Central memory CD8-positive, alpha-beta T cell (primary cell): ENCODE results near the gene TCHH.
"Not testable (repeated sequence)": the region's sequence is repeated elsewhere in the genome, so short reads cannot be mapped to it uniquely, and the experiment has no call there.

Source experiments
- ATAC-seq: fragments of 150-1000 bp; cut with Tn5 transposase; replicated peaks from 2 replicates; pipeline ENCODE4 v1.10.0; 2022; ENCODE audit warnings: mild to moderate bottlenecking, moderate FRiP score, moderate number of reproducible peaks; ENCODE audit not compliant: poor library complexity, severe bottlenecking; ENCODE audit errors: extremely low read depth
- DNase-seq, 2 donors: peaks; one replicate each; pipeline ENCODE4 v3.0.0; 2021; ENCODE audit warnings: low spot score in 2 of 2
- H3K27ac Mint-ChIP-seq: one replicate; pipeline ENCODE4 v1.8.0; 2022; ENCODE audit warnings: low read depth, mild to moderate bottlenecking, moderate library complexity, mixed read lengths
- H3K27me3 Mint-ChIP-seq: one replicate; pipeline ENCODE4 v1.8.0; 2022; ENCODE audit warnings: mixed read lengths
- H3K36me3 Mint-ChIP-seq: one replicate; pipeline ENCODE4 v1.8.0; 2022; ENCODE audit warnings: mild to moderate bottlenecking, moderate library complexity, mixed read lengths; ENCODE audit not compliant: insufficient read depth
- H3K4me1 Mint-ChIP-seq: one replicate; pipeline ENCODE4 v1.8.0; 2022; ENCODE audit warnings: mixed read lengths
- H3K4me3 Mint-ChIP-seq: one replicate; pipeline ENCODE4 v1.8.0; 2022; ENCODE audit warnings: mild to moderate bottlenecking, moderate library complexity, mixed read lengths
- H3K9me3 Mint-ChIP-seq: one replicate; pipeline ENCODE4 v1.8.0; 2022; ENCODE audit warnings: mixed read lengths

TCHH gene

DNA sequence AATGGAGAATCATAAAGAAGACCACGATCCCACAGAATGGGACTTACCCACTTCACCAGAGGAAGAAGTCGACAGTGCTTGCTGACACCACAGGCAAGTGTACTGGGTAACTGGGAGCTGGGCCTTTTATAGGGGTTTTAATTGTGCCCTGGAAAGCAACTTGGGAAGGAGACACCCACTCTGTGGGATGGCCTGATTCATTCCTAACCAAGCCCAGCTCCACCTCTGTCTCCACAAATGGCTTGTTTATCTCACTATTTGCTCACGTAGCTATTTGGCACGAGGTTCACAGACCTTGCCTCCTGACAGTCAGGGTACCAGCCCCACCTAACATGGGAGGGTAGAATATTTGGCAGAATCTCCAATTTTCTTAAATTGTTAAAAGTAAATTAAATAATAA lies at the start of gene TCHH:
Gene TCHH, minus strand, starts transcription at position 101 of the 400 bp plus-strand sequence. CDS start 1,364 bp downstream, outside the sequence.
- Mint-ChIP-seq H3K4me3 (no peak within 1 kb of the TSS), H3K27me3 (peaks cover 39% of the 10 kb centered on the region), H3K9me3 (no peaks in the 10 kb centered on the region), H3K4me1 (no peaks in the 10 kb centered on the region), H3K36me3 (no peaks in the 10 kb centered on the region), H3K27ac (no peak within 1 kb of the TSS)
- ATAC-seq: no peak
- DNase-seq: no peak

- no peak overlapping the region for H3K27ac Mint-ChIP-seq
- ATAC-seq (no peak), DNase-seq (no peak)
- no peaks in the 10 kb centered on the region for H3K4me1 Mint-ChIP-seq
- H3K9me3 Mint-ChIP-seq: no peaks in the 10 kb centered on the region
- H3K4me3 Mint-ChIP-seq: no peak overlapping the region
- no peaks in the 10 kb centered on the region for H3K36me3 Mint-ChIP-seq
- no peaks in the 10 kb centered on the region for H3K27me3 Mint-ChIP-seq
Measured at GRCh38 chr1:152164517-152165136, 49.4 kb upstream of the TCHH start.

DNA sequence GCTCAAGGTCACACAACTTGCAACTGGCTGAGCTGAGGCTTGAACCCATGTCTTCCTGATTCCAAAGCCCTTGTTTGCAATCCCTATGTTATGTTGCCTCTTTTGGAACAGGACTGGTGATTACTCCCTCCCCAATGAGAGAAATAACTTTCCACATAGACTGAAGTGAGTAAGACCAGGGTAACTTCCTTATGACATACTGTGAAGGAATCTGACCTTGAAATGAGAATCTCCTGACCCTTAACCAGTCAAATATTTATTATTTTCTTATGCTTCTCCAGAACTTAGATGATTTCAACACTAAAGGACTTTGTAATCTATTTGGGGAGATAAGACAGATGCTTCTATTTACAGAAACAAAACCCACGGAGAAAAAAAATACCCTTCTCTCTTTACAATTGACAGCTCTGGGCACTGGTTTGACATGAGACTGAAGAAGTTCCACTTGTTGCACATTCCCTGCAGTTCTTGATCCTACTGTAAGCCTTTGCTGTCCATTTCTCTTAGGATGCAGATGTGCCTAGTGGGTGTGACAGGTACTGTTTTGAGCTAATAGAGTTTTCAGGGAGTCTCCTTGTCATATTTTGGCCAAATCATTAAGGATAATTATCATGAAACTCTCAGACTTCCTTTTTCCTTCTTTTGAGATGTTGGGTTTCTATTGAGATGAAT lies 47.7 kb upstream of the TCHH start:
- Mint-ChIP-seq H3K4me1 (no peaks in the 10 kb centered on the region), H3K4me3 (no peak overlapping the region), H3K27ac (no peak overlapping the region), H3K27me3 (no peaks in the 10 kb centered on the region), H3K36me3 (peaks cover 3% of the 10 kb centered on the region), H3K9me3 (no peaks in the 10 kb centered on the region)
- ATAC-seq: no peak
- no peak for DNase-seq

DNA sequence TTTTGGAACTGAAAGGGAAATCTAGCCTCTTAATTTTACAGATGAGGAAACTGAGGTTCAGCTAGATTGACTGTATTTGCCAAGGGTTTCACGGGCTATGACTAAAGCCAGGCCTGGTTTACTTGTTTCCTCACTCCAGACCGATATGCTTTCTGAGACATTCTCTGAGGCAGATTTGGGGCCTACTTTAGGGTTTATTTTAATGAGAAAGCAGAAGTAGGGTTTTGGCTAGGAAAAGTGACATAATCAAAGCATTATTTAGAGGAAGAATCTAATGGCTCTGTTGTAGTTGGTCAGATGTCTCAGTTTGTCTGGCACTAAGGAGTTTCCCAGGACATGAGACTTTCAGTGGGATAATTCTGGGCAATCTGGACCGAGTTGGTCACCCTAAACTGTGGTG lies 45.3 kb upstream of the TCHH start:
- H3K4me3 Mint-ChIP-seq: no peak overlapping the region
- ATAC-seq: no peak
- no peaks in the 10 kb centered on the region for H3K4me1 Mint-ChIP-seq
- no peaks in the 10 kb centered on the region for H3K9me3 Mint-ChIP-seq
- H3K27ac Mint-ChIP-seq: no peak overlapping the region
- no peaks in the 10 kb centered on the region for H3K27me3 Mint-ChIP-seq
- no peak for DNase-seq
- peaks cover 3% of the 10 kb centered on the region for H3K36me3 Mint-ChIP-seq

GRCh38 chr1:152159144-152159543 lies 43.9 kb upstream of the TCHH start, which contains the start of gene RPTN:
TSS of gene RPTN (minus strand) at chr1:152159228. CDS start at chr1:152157889, 1,339 bp downstream.
- no peaks in the 10 kb centered on the region for H3K9me3 Mint-ChIP-seq
- no peaks in the 10 kb centered on the region for H3K27me3 Mint-ChIP-seq
- H3K4me1 Mint-ChIP-seq: no peaks in the 10 kb centered on the region
- no peak for ATAC-seq
- H3K36me3 Mint-ChIP-seq: peaks cover 3% of the 10 kb centered on the region
- no peak within 1 kb of the TSS for H3K4me3 Mint-ChIP-seq
- H3K27ac Mint-ChIP-seq: no peak within 1 kb of the TSS
- DNase-seq: no peak

DNA sequence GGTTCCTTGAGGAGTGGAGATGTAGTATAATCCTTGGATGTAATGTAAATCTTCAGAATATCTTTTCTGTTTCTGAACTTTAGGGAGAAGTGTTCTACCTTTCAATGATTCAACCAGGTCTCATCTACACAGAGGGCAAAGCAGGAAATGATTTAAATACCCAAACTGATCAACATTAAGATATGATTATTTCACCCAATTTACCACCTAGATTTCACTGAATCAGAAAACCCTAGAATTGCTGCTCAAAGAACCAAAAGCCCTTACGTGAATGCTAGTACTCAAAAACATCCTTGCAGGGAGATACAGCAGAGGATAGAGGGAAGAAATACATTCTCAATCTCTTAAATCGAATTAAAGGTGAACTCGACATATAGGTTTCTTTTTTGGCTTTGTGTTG lies 38.8 kb upstream of the TCHH start:
- Mint-ChIP-seq H3K9me3 (peaks cover 2% of the 10 kb centered on the region), H3K27ac (no peak overlapping the region), H3K4me1 (no peaks in the 10 kb centered on the region), H3K36me3 (no peaks in the 10 kb centered on the region), H3K4me3 (no peak overlapping the region), H3K27me3 (peaks cover 10% of the 10 kb centered on the region)
- DNase-seq (no peak), ATAC-seq (no peak)

GRCh38 chr1:152151646-152152045 lies 36.4 kb upstream of the TCHH start:
- DNase-seq (no peak), ATAC-seq (no peak)
- Mint-ChIP-seq H3K36me3 (no peaks in the 10 kb centered on the region), H3K9me3 (peaks cover 9% of the 10 kb centered on the region), H3K4me3 (no peak overlapping the region), H3K27me3 (peaks cover 10% of the 10 kb centered on the region), H3K4me1 (no peaks in the 10 kb centered on the region), H3K27ac (no peak overlapping the region)

DNA sequence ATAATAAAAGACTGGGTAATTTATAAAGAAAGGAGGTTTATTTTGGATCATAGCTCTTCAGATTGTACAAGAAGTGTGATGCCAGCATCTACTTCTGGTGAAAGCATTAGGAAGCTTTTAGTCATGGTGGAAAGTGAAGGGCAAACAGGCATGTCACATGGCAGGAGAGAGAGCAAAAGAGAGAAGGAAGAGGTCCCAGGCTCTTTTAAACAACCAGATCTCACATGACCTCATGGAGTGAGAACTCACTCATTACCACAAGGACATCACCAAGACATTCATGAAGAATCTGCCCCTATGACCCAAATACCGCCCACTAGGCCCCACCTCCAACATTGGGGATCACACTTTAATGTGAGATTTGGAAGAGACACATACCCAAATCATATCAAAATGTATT lies 33.7 kb upstream of the TCHH start:
- DNase-seq (no peak), ATAC-seq (no peak)
- Mint-ChIP-seq H3K27me3 (peaks cover 24% of the 10 kb centered on the region), H3K4me3 (no peak overlapping the region), H3K36me3 (no peaks in the 10 kb centered on the region), H3K9me3 (peaks cover 9% of the 10 kb centered on the region), H3K4me1 (no peaks in the 10 kb centered on the region), H3K27ac (no peak overlapping the region)

- DNase-seq: no peak
- H3K4me1 Mint-ChIP-seq: no peaks in the 10 kb centered on the region
- peaks cover 34% of the 10 kb centered on the region for H3K27me3 Mint-ChIP-seq
- H3K36me3 Mint-ChIP-seq: no peaks in the 10 kb centered on the region
- no peak overlapping the region for H3K4me3 Mint-ChIP-seq
- H3K9me3 Mint-ChIP-seq: peaks cover 9% of the 10 kb centered on the region
- no peak overlapping the region for H3K27ac Mint-ChIP-seq
- ATAC-seq: no peak
Measured at GRCh38 chr1:152148051-152148450, 32.8 kb upstream of the TCHH start.

DNA sequence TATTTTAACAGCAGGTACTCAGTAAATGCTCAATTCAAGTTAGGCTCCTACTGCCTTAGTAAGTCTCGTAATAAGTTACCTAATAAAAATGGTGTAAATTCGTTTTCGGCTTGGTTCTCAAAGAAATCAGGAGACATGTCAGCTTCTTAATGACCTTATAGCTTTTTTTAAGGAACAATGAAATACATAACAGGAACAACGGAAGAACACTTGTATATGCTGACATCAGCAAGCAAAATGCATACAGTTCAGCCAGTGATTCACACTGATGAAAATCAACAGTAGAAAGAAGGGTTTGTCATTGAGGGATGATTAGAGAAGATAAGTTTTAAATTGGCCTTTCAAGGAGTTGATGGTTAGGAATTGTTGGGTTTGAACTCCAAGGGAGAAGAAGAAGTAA lies 30.5 kb upstream of the TCHH start:
- Mint-ChIP-seq H3K9me3 (peaks cover 9% of the 10 kb centered on the region), H3K36me3 (no peaks in the 10 kb centered on the region), H3K4me3 (no peak overlapping the region), H3K27me3 (peaks cover 36% of the 10 kb centered on the region), H3K4me1 (no peaks in the 10 kb centered on the region), H3K27ac (no peak overlapping the region)
- ATAC-seq (no peak), DNase-seq (no peak)

GRCh38 chr1:152144674-152145183 lies 29.5 kb upstream of the TCHH start:
- not testable (repeated sequence) for DNase-seq, H3K4me3 Mint-ChIP-seq, H3K27ac Mint-ChIP-seq, H3K4me1 Mint-ChIP-seq, H3K36me3 Mint-ChIP-seq, H3K9me3 Mint-ChIP-seq, ATAC-seq
- peaks cover 43% of the 10 kb centered on the region for H3K27me3 Mint-ChIP-seq

DNA sequence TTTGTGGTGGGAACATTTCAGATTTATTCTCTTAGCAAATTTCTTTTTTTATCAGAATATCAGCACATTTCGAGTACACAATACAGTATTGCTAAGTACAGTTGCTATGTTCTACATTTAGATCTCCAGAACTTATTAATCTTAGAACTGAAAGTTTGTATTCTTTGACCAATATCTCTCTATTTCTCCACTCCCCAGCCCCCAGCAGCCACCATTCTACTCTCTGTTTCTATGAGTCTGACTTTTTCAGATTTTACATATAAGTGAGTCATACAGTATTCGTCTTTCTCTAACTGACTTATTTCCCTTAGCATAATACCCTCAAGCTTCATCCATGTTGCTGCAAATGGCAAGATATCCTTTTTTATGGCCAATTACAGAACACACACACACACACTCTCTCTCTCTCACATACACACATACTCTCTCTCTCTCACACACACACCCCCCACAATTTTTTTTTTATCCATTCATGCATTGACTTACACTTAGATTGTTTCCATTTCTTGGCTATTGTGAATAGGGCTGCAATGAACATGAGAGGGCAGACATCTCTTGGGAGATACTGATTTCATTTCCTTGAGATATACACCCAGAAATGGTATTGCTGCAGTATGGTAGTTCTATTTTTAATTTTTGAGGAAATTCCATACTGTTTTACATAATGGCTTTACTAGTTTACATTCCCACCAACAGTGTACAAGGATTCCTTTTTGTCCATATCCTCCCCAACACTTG lies 28.1 kb upstream of the TCHH start:
- Mint-ChIP-seq H3K4me3 (no peak overlapping the region), H3K27ac (no peak overlapping the region), H3K27me3 (peaks cover 50% of the 10 kb centered on the region), H3K36me3 (no peaks in the 10 kb centered on the region), H3K9me3 (peaks cover under 1% of the 10 kb centered on the region), H3K4me1 (no peaks in the 10 kb centered on the region)
- ATAC-seq: no peak
- DNase-seq: no peak
